GM12878 (cell line): ENCODE results near the gene CORO1C. TPM values are rescaled to one million over a fixed set of nuclear protein-coding genes. Genes with fewer than 3 reads are reported as not detected.

Experiments used
- BACH1 ChIP-seq: fragments of 450-650 bp; IDR thresholded peaks from 2 replicates; pipeline ENCODE4 v1.6.1; 2017; ENCODE audit warnings: mild to moderate bottlenecking, borderline replicate concordance
- BMI1 ChIP-seq: fragments of 450-650 bp; IDR thresholded peaks from 2 replicates; pipeline ENCODE4 v1.6.1; 2016; ENCODE audit warnings: mild to moderate bottlenecking, moderate library complexity, borderline replicate concordance
- CUX1 ChIP-seq: IDR thresholded peaks from 2 replicates; pipeline ENCODE4 v1.6.1; 2012; ENCODE audit warnings: improper control_type of control experiment, low read depth, low read length; ENCODE audit not compliant: insufficient replicate concordance
- HDGF ChIP-seq: fragments of 450-650 bp; IDR thresholded peaks from 2 replicates; pipeline ENCODE4 v1.6.1; 2016; ENCODE audit warnings: antibody characterized with exemption
- IRF5 ChIP-seq: fragments of 450-650 bp; IDR thresholded peaks from 2 replicates; pipeline ENCODE4 v1.6.1; 2017; ENCODE audit warnings: borderline replicate concordance
- MTA3 ChIP-seq: IDR thresholded peaks from 2 replicates; pipeline ENCODE4 v1.6.1; 2012; ENCODE audit warnings: low read length, inconsistent platforms, borderline replicate concordance
- SMAD5 ChIP-seq: IDR thresholded peaks from 2 replicates; pipeline ENCODE4 v1.6.1; 2016; ENCODE audit warnings: antibody characterized with exemption, low read depth
- polyA plus RNA-seq, 11 experiments: library from polyadenylated mRNA; depleted of rRNA in 4 of 11; unstranded in 6 of 11; stranded (reverse) in 5 of 11; fragments of >200 nt; fragmentation: Nextera tagmentation in 4 of 11; fragmentation: Illumina TruSeq in 1 of 11; extraction: Ambion mirVana in 4 of 11; extraction: Trizol in 1 of 11; gene quantifications; 1 replicate in 1 of 11; 2 replicates in 10 of 11; pipeline versions ENCODE4 v1.2.1 to v1.2.3, GENCODE V29; 2011 to 2016; ENCODE audit warnings: inconsistent platforms in 2 of 11, missing spikeins in 2 of 11, low read depth in 1 of 11
- total RNA-seq, 4 experiments: library from RNA; depleted of rRNA in 3 of 4; stranded (reverse); fragments of >200 nt in 3 of 4; fragmentation: Illumina TruSeq in 1 of 4; extraction: Trizol in 1 of 4; gene quantifications; 2 replicates each; pipeline versions ENCODE4 v1.2.1 to v1.2.3, GENCODE V29; 2013 to 2021

The CORO1C gene
- total and polyA plus RNA-seq, 10 of the 15 experiments (the other 5 are each of a cell fraction or from before 2014, with no cell fraction given) = 52.7 to 254 (median 171) TPM

- no peak for TF ChIP-seq CUX1
- no peak for TF ChIP-seq SMAD5
- TF ChIP-seq HDGF = no peak
- no peak for TF ChIP-seq BMI1
- TF ChIP-seq BACH1 = no peak
- TF ChIP-seq IRF5 = no peak
- no peak for TF ChIP-seq MTA3
Observed at GRCh38 chr12:108596854-108597558, 134.3 kb downstream of the CORO1C start (continued).
